Upper lobe of left lung (tissue), 4 donors: ENCODE results near the gene NET1.

ENCODE experiments used
- EP300 ChIP-seq, 4 donors: sonication (generic); formaldehyde crosslinking; IDR thresholded peaks; one replicate each; pipeline ENCODE4 v1.5.1; 2017; ENCODE audit warnings: antibody characterized with exemption in 4 of 4, control low read depth in 2 of 4
- TF ChIP-seq, protein P1 (sequence below), 6 experiments: fragments of 450-650 bp in 4 of 6; fragments of 200-600 bp in 2 of 6; sonication (generic) in 2 of 6; IDR thresholded peaks; one replicate each; pipeline ENCODE4 v1.5.1; 2016 to 2019; ENCODE audit warnings: antibody characterized with exemption in 6 of 6

DNA sequence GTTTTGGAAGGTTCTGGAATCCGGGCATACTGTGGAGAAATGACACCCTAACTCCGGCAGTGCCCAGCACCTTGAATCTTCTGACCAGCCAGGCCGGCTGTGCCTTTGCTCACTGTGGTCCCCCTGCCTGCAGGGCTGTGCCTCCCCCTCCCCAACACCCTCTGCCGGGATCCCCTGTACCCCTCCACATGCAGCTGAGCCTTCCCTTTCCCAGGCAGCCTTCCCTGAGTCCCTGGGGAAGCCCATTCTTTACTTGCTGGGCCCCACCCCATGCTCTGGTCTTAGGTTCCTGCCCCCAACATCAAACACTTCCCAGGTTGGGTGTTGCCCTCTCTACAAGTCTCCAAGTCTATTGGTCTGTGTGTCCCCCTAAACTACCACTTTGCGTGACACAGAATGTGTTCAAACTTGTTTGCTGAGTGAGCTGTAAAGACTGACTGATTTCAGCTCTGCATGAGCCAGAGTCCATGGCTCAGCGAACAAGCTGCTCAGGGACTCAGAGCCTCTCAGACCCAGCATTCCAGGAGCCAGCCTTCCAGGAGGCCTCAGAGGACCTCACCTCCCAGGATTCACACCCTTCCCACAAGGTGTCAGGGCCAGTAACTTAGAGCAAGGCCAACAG, 55.4 kb downstream of the NET1 start:
- TF ChIP-seq, protein P1, sequence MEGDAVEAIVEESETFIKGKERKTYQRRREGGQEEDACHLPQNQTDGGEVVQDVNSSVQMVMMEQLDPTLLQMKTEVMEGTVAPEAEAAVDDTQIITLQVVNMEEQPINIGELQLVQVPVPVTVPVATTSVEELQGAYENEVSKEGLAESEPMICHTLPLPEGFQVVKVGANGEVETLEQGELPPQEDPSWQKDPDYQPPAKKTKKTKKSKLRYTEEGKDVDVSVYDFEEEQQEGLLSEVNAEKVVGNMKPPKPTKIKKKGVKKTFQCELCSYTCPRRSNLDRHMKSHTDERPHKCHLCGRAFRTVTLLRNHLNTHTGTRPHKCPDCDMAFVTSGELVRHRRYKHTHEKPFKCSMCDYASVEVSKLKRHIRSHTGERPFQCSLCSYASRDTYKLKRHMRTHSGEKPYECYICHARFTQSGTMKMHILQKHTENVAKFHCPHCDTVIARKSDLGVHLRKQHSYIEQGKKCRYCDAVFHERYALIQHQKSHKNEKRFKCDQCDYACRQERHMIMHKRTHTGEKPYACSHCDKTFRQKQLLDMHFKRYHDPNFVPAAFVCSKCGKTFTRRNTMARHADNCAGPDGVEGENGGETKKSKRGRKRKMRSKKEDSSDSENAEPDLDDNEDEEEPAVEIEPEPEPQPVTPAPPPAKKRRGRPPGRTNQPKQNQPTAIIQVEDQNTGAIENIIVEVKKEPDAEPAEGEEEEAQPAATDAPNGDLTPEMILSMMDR (IDR thresholded peaks at IDR 0.05): no peak
- no peak for TF ChIP-seq EP300 (IDR thresholded peaks at IDR 0.05)
